IPS-18c (cell line): ENCODE results near the gene SERPINB7.

Experiments used
- H3K4me3 ChIP-seq: 2 replicates; pipeline ENCODE4 v1.7.0; 2013; ENCODE audit warnings: low read depth, mild to moderate bottlenecking, low read length, moderate library complexity; ENCODE audit not compliant: insufficient read depth
- H3K9me3 ChIP-seq: one replicate; pipeline ENCODE4 v1.6.1; 2013; ENCODE audit warnings: mild to moderate bottlenecking, low read length, moderate library complexity; ENCODE audit not compliant: control insufficient read depth, insufficient read depth

The SERPINB7 gene

DNA sequence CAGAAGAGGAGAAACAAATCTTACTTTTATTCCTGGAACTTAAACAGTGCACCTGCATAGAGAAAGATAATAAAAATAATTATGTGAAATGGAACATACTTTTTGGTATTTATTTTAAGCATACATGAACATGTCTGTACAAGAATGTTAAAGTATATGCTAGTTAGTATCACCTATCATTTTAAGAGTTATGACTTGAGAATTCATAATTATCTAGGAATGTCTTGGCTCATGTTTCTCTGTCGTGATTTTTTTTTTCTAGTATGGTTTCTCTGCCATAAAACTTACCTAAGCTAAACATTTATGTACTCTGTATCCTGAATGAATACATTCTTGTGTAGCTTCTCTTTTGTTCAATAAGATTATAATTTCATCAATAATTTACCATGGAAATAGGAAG lies 4.2 kb downstream of the SERPINB7 start:
- Histone ChIP-seq H3K4me3 (no peak overlapping the region), H3K9me3 (no peaks in the 10 kb centered on the region)

DNA sequence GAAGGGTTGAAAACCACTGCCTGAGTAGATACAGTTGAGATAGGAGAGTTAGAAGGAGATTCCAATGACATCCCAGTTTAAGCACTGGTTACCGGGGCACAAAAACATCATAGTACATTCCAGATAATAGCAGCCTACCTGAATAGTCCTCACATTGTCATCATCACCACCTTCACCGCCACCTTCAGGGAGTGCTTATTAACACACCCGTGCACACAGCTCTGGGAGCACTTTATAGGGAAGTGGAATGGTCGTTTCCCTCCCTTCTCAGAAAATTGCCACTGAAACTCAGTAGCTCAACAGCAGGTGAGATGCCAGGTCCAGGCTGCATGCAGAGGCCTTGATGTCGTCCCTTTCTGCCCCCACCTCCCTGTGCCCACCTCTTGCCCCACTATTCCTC lies 8.2 kb downstream of the SERPINB7 start:
- Histone ChIP-seq H3K9me3 (no peaks in the 10 kb centered on the region), H3K4me3 (no peak overlapping the region)

DNA sequence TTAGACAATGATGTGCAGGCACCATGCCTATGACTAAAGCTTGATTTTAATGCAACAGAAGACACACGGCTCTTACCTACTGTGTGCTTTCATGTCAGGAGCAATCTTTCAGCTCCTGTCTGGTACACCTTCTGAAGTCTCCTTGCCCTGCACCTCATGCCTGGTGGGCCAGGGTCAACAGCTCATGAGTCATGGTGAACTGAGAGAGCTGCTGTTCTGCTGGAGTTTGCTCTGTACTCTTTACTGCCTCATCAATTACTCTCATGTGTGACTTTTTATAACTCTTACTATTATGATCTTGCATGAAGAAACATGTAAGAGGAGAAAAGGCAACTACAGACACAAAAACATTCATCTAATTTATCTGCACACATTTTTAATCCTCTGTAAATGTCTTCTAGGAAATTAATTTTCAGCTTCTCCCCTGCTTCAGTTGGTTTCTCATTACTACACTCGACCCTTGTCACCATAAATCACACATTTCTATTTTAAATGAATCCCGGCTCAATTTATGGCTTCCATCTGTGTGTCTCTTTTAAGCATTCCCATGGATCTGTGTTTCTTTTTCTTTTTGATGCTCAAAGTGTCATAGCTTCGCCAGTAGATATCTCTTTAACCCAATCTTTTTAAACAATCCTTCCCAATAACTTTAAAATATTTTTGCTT lies 9.7 kb downstream of the SERPINB7 start:
- H3K4me3 ChIP-seq: no peak overlapping the region
- no peaks in the 10 kb centered on the region for H3K9me3 ChIP-seq

DNA sequence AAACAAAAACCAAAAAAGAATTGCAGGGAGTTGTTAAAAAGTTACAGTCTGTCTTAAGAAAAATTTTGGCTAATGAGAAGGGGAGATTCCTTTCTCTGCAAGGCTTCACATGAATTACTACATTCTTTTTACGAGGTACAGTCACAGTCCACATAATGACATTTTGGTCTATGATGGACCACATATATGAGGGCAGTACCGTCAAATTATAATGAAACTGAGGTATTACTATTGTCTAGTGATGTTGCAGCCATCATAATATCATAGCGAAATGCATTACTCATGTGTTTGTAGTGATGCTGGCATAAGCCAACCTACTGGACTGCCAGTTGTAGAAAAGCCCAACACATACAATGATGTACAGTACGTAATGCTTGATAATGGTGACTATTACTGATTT lies 12.5 kb downstream of the SERPINB7 start:
- Histone ChIP-seq H3K9me3 (no peaks in the 10 kb centered on the region), H3K4me3 (no peak overlapping the region)

DNA sequence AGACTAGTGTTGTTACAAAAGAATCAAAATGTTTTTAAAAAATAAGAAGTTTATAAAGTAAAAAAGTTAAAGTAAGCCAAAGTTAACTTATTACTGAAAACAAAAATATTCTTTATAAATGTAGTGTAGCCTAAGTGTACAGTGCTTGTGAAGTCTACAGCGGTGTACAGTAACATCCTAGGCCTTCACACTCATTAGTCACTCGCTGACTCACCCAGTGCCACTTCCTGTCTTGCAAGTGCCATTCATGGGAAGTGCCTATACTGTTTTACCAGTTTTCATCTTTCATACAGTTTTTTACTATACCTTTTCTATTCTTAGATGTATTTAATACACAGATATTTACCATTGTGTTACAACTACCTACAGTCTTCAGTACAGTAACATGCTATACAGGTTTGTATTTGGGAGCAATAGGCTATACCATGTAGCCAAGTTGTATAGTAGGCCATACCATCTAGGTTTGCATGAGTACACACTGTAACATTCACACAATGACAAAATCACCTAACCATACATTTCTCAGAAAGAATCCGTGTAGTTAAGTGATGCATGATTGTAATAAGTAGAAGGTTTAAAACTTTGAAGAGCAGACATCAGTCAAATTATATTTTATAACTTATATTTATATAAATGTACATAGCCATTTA lies 13.4 kb downstream of the SERPINB7 start:
- H3K4me3 ChIP-seq: no peak overlapping the region
- H3K9me3 ChIP-seq: no peaks in the 10 kb centered on the region

DNA sequence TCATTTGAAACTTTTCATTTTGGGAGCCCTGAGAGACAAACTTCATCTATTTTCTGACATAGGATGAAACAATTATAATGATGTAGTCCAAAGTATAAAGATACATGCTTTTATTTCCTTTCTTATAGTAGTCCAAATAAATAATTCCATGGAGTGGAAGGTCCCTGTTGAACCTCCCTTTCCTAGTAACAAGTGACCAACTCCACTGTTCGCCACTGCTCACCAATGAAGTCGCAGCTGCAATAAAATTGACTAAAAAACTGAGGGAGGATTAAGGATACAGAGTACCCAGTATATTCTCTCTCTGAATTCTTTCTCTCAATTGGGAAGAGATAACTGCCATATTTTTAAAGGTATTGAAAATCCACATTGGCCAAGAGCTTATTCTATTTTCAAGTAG lies 14.1 kb downstream of the SERPINB7 start:
- H3K4me3 ChIP-seq: no peak overlapping the region
- H3K9me3 ChIP-seq: no peaks in the 10 kb centered on the region

DNA sequence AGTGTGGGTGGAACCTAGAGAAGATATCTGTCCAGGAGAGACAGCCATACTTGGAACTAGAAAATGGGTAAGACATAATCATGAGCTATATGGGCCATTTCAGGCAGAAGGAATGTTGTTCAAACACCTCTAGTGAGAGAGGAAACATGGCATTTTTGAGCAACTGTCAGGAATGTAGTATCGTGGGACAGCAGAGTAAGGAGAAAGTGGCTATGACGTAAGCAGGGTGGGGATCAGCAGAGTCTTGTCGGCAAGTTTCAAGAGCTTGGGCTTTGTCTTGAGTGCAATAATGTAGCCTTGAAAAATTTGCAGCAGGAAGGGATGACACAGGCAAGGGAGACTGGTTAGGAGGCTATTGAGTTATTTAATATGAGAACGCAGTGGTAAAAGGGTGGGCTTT lies 20.4 kb downstream of the SERPINB7 start:
- Histone ChIP-seq H3K9me3 (no peaks in the 10 kb centered on the region), H3K4me3 (no peak overlapping the region)

DNA sequence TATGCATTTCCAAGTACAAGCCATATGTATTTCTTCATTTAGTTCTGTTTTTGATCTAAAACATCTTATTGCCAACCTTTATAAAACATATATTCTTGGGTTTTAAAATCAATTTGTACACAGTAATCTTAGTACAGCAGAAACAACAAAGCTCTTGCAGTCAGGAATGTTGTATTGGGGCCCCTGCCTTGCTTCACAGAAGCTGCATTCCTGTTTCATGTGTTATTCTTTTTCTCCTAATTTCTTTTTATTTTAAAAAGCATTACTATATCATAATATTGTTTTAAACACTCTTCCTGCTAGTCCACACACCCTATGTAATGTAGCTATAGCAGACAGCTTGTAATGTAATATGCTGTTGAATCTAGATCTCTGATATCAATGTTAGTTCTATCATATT lies 24.0 kb downstream of the SERPINB7 start:
- no peak overlapping the region for H3K4me3 ChIP-seq
- no peaks in the 10 kb centered on the region for H3K9me3 ChIP-seq

DNA sequence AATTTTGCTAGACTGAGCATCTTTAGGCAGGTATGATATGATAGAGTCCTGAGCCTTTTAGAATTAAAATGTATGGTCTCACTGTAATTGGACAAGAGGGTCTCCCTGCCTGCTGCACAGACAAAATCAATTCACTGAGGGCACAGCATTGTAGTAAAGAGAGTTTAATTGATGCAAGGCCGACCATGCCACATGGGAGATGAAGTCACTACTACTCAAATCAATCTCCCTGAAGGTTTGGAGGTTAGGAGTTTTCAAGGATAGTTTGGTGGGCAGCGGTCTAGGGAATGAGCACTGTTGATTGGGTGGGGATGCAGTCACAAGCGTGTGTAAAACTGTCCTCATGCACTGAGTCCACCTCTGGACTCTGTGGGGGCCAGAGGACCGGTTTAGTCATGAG lies 26.1 kb downstream of the SERPINB7 start:
- no peaks in the 10 kb centered on the region for H3K9me3 ChIP-seq
- H3K4me3 ChIP-seq: no peak overlapping the region

DNA sequence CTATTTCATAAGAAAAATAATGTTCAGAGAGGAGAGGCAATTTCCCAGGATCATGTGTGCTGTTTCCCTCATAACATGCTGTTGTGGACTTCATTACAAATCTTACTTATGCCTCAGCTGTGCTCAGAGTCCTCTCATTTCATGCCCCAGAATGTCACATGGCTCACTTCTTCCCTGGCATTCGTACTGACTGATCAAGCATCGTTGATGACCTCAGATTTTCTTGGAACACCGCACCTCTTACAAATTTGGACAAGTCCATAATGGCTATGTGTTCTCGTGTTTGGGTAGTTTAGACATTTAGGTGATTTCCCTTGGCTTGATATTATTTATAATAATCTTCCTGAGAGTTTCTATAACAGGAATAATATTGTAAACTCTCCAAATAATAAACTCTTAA lies 32.9 kb downstream of the SERPINB7 start:
- no peak overlapping the region for H3K4me3 ChIP-seq
- no peaks in the 10 kb centered on the region for H3K9me3 ChIP-seq

DNA sequence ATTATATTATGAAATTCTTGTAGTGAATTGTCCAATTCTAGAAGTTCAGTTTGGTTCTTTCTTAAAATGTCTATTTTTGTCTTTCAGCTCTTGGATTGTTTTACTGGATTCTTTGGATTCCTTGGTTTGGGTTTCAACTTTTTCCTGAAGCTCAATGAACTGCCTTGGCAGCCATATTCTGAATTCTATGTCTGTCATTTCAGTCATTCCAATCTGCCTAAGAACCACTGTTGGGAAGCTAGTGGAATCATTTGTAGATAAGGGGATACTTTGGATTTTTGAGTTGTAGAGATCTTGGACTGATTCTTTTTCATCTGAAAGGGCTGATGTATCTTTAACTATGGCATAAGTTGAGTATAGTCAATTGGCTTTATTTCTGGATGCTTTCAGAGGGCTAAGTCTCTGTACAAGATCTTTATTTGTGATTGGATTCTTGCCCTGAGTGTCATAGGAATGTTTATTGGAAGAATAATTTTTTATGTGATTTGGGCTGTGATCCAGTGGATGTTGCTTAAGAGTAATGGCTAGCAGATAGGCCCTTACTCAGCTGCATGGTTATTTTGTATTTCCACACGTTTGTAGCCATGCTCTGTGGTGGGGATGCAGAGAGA lies 42.3 kb downstream of the SERPINB7 start:
- H3K4me3 ChIP-seq: no peak overlapping the region

DNA sequence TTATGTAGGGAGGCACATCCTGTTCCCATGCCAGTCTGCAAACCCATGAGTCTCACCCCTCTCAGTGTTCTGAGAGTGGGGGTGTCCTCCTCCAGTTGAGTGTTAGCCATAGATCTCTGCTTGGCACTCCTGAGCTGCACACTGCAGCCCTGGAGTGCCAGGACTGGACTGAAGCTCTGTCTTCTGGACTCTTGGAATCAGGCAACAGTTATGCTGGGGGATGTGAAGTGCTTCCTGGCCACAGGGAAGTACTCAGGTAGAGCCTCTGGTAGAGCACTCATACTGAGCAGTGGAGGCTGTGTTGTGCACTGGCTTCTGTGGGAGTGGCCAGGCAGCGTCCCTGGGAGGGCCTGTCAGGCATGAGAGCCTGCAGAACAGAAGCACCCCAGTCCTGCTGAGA lies 43.0 kb downstream of the SERPINB7 start:
- Histone ChIP-seq H3K9me3 (no peaks in the 10 kb centered on the region), H3K4me3 (no peak overlapping the region)

More for the DNA sequence above, 42.3 kb downstream of the SERPINB7 start:
- no peaks in the 10 kb centered on the region for H3K9me3 ChIP-seq

DNA sequence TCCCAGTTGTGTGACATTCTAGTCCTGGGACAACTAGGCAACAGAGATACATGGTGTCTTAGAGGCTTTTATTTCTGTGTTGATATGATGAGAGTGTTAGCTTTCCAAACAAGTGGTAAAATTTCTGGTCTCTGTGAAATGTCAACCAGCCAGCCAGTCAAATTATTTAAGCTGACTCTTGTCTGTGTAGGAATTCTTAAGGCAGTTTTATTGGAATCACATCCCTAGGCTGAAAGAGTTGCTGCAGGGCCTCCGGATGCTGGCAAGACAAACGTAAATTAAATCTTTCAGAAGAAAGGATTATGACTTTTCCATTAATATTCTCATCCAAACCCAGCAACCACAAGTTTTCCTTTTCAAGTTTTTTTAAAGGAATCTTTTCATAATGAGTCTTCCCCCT lies 44.6 kb downstream of the SERPINB7 start:
- no peaks in the 10 kb centered on the region for H3K9me3 ChIP-seq
- no peak overlapping the region for H3K4me3 ChIP-seq

DNA sequence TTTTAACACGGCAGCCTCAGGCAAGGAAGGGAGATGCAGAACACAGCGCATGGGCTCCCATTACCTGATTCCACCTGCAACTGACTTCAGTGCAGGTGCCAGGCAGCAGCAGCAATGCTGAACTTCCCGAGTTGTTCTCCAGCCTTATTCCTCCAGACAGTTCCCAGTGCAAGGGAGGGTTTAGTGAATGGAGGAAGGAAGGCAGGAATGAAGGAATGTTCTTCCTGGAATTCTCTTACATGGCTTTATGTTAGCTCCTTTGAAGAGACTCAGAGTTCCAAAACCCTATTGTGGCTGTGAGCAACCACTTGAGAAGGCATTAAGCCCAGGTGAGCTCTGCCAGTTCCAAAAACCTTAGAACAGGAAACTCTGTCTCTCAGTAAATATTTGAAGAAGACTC lies 45.5 kb downstream of the SERPINB7 start:
- Histone ChIP-seq H3K4me3 (no peak overlapping the region), H3K9me3 (no peaks in the 10 kb centered on the region)

DNA sequence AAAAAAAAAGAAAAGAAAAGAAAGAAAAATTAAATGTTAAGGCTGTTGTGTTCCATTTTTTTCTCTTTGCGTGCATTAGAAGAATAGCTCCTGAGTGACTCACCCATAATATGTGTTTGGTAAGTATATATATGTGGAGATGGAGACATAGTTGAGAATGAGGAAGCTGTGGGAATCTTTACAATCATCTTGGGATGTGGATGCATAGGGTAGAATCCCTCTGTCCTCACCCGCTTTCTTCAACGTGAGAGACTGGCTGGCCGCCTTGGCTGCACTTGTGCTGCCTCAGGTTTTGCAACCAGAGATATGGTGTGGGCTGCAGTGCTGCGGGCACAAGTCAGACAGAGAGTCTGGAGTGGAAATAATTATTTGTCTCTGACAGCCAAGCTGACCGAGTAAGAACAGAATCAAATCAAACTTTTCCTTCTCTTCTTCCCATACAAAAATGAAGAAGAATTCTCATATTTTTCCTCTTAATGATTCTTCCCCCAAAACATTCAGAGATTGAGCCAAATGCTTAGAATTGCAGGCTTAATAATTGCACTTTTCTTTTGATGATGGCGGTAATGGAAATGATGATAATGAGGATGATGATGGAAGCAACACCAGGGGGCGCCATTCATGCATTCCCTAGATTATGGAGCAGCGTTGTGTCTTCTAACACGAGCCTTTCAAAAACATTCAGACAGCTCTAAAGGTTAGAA lies 48.5 kb downstream of the SERPINB7 start:
- no peaks in the 10 kb centered on the region for H3K9me3 ChIP-seq
- no peak overlapping the region for H3K4me3 ChIP-seq

DNA sequence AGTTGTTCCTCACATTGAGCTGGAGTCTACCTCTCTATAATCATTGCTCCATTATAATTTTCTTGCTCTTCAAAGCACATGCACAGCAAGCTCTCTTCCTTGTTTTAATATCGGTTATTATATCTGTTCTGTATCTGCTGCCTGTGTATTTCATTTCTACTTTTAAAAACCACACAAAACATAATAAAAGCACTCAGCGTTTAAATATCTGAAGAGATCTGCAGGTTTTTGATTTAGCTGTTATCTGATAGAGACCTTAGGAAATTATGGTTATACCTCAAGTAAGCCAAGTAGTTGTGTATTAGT lies 49.0 kb downstream of the SERPINB7 start:
- Histone ChIP-seq H3K9me3 (no peaks in the 10 kb centered on the region), H3K4me3 (no peak overlapping the region)

DNA sequence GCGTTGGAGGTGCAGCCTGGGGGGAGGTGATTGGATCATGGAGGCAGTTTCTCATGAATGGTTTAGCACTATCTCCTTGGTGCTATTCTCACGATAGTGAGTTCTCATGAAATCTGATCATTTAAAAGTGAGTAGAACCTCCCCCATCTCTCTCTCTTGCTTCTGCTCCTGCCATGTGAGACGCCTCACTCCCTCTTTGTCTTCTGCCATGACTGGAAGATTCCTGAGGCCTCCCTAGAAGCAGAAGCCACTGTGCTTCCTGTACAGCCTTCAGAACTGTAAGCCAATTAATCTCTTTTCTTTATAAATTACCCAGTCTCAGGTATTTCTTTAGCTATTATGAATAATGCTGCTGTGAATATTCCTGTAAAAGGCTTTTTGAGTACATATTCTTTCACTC lies 52.9 kb downstream of the SERPINB7 start:
- Histone ChIP-seq H3K4me3 (no peak overlapping the region), H3K9me3 (no peaks in the 10 kb centered on the region)

DNA sequence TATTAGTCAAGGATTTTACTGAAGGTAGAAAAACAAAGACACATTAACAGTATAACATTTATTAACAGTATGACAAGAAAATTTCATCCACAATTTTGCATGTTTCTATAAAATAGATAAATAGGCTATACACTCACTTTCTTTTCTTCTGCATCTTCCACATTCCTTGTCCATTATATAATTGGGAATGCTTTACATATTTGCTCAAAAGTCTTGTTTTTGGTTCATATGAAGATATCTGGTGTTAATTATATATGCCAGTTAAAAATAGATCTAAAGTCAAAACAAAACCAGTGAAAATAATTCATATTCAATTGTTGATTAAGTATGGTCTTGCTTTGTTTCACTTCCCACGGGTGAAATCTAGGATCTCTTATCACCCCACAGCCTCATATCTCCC lies 53.4 kb downstream of the SERPINB7 start:
- H3K4me3 ChIP-seq: no peak overlapping the region
- no peaks in the 10 kb centered on the region for H3K9me3 ChIP-seq
